ENCODE data around the gene ARHGAP22. TPM values are rescaled to one million over a fixed set of nuclear protein-coding genes. Genes with fewer than 3 reads are reported as not detected.

Gene ARHGAP22
- total RNA-seq, 2 experiments from 2014 or later = 0.25 TPM; not detected in 1

- DNase-seq = no peak
- POLR2A ChIA-PET = no interaction called here
- Mint-ChIP-seq H3K27me3 (peaks cover 22% of the 10 kb centered on the region), H3K4me1 (peaks cover 23% of the 10 kb centered on the region), H3K27ac (no peak overlapping the region), H3K4me3 (no peak overlapping the region), H3K36me3 (ENCODE audit: low read depth) (no peaks in the 10 kb centered on the region), H3K9me3 (no peaks in the 10 kb centered on the region)
- CTCF ChIA-PET = no interaction called here
Observed at GRCh38 chr10:48490946-48491345, 113.9 kb downstream of the ARHGAP22 start.

GRCh38 chr10:48490571-48490940 lies 114.3 kb downstream of the ARHGAP22 start:
- peaks cover 23% of the 10 kb centered on the region for H3K4me1 Mint-ChIP-seq
- DNase-seq = no peak
- H3K36me3 Mint-ChIP-seq (ENCODE audit: low read depth) = no peaks in the 10 kb centered on the region
- no peaks in the 10 kb centered on the region for H3K9me3 Mint-ChIP-seq
- CTCF ChIA-PET = no interaction called here
- H3K4me3 Mint-ChIP-seq = no peak overlapping the region
- POLR2A ChIA-PET = no interaction called here
- no peak overlapping the region for H3K27ac Mint-ChIP-seq
- H3K27me3 Mint-ChIP-seq = peaks cover 26% of the 10 kb centered on the region

- peaks cover 11% of the 10 kb centered on the region for H3K4me1 Mint-ChIP-seq
- no peak for DNase-seq
- H3K4me3 Mint-ChIP-seq = no peak overlapping the region
- no peaks in the 10 kb centered on the region for H3K9me3 Mint-ChIP-seq
- ChIA-PET CTCF (no interaction called here), POLR2A (no interaction called here)
- H3K27me3 Mint-ChIP-seq = peaks cover 32% of the 10 kb centered on the region
- no peaks in the 10 kb centered on the region for H3K36me3 Mint-ChIP-seq (ENCODE audit: low read depth)
- no peak overlapping the region for H3K27ac Mint-ChIP-seq
Observed at GRCh38 chr10:48489099-48489498, 115.8 kb downstream of the ARHGAP22 start.

GRCh38 chr10:48487244-48487643 lies 117.6 kb downstream of the ARHGAP22 start:
- no peak overlapping the region for H3K27ac Mint-ChIP-seq
- H3K36me3 Mint-ChIP-seq (ENCODE audit: low read depth) = no peaks in the 10 kb centered on the region
- H3K4me3 Mint-ChIP-seq = no peak overlapping the region
- no peak for DNase-seq
- H3K4me1 Mint-ChIP-seq = no peaks in the 10 kb centered on the region
- ChIA-PET CTCF (no interaction called here), POLR2A (no interaction called here)
- H3K9me3 Mint-ChIP-seq = no peaks in the 10 kb centered on the region
- peaks cover 41% of the 10 kb centered on the region for H3K27me3 Mint-ChIP-seq

GRCh38 chr10:48485711-48486110 lies 119.2 kb downstream of the ARHGAP22 start:
- Mint-ChIP-seq H3K27me3 (peaks cover 45% of the 10 kb centered on the region), H3K4me3 (no peak overlapping the region)
- POLR2A ChIA-PET = no interaction called here

GRCh38 chr10:48484911-48485310 lies 120.0 kb downstream of the ARHGAP22 start:
- ChIA-PET CTCF (no interaction called here), POLR2A (no interaction called here)
- H3K4me1 Mint-ChIP-seq = no peaks in the 10 kb centered on the region
- peaks cover 45% of the 10 kb centered on the region for H3K27me3 Mint-ChIP-seq
- no peak overlapping the region for H3K27ac Mint-ChIP-seq
- no peaks in the 10 kb centered on the region for H3K9me3 Mint-ChIP-seq
- no peak overlapping the region for H3K4me3 Mint-ChIP-seq
- no peaks in the 10 kb centered on the region for H3K36me3 Mint-ChIP-seq (ENCODE audit: low read depth)
- DNase-seq = no peak

More at GRCh38 chr10:48485711-48486110, 119.2 kb downstream of the ARHGAP22 start:
- H3K4me1 Mint-ChIP-seq = no peaks in the 10 kb centered on the region
- CTCF ChIA-PET = no interaction called here
- no peaks in the 10 kb centered on the region for H3K9me3 Mint-ChIP-seq
- no peak overlapping the region for H3K27ac Mint-ChIP-seq
- no peak for DNase-seq
- no peaks in the 10 kb centered on the region for H3K36me3 Mint-ChIP-seq (ENCODE audit: low read depth)

- H3K4me3 Mint-ChIP-seq = no peak overlapping the region
- no peak for DNase-seq
- H3K27ac Mint-ChIP-seq = no peak overlapping the region
- H3K4me1 Mint-ChIP-seq = no peaks in the 10 kb centered on the region
- no peaks in the 10 kb centered on the region for H3K36me3 Mint-ChIP-seq (ENCODE audit: low read depth)
- no peaks in the 10 kb centered on the region for H3K9me3 Mint-ChIP-seq
- peaks cover 39% of the 10 kb centered on the region for H3K27me3 Mint-ChIP-seq
- ChIA-PET POLR2A (no interaction called here), CTCF (no interaction called here)
Observed at GRCh38 chr10:48482207-48482606, 122.7 kb downstream of the ARHGAP22 start.

- H3K4me1 Mint-ChIP-seq = no peaks in the 10 kb centered on the region
- POLR2A ChIA-PET = no interaction called here
- H3K4me3 Mint-ChIP-seq = no peak overlapping the region
- no peaks in the 10 kb centered on the region for H3K9me3 Mint-ChIP-seq
- H3K27me3 Mint-ChIP-seq = peaks cover 33% of the 10 kb centered on the region
- CTCF ChIA-PET = no interaction called here
- no peak overlapping the region for H3K27ac Mint-ChIP-seq
- no peaks in the 10 kb centered on the region for H3K36me3 Mint-ChIP-seq (ENCODE audit: low read depth)
- DNase-seq = no peak
Observed at GRCh38 chr10:48481385-48481784, 123.5 kb downstream of the ARHGAP22 start.

- CTCF ChIA-PET = no interaction called here
- peaks cover 34% of the 10 kb centered on the region for H3K27me3 Mint-ChIP-seq
- POLR2A ChIA-PET = no interaction called here
- no peaks in the 10 kb centered on the region for H3K9me3 Mint-ChIP-seq
- no peaks in the 10 kb centered on the region for H3K4me1 Mint-ChIP-seq
- DNase-seq = no peak
- no peak overlapping the region for H3K27ac Mint-ChIP-seq
- no peak overlapping the region for H3K4me3 Mint-ChIP-seq
- H3K36me3 Mint-ChIP-seq (ENCODE audit: low read depth) = no peaks in the 10 kb centered on the region
Observed at GRCh38 chr10:48480397-48481374, 124.2 kb downstream of the ARHGAP22 start.

GRCh38 chr10:48478980-48479811 lies 125.7 kb downstream of the ARHGAP22 start:
- no peaks in the 10 kb centered on the region for H3K36me3 Mint-ChIP-seq (ENCODE audit: low read depth)
- CTCF ChIA-PET = no interaction called here

GRCh38 chr10:48478469-48478868 lies 126.4 kb downstream of the ARHGAP22 start:
- CTCF ChIA-PET = no interaction called here
- Mint-ChIP-seq H3K36me3 (ENCODE audit: low read depth) (no peaks in the 10 kb centered on the region), H3K4me1 (no peaks in the 10 kb centered on the region), H3K27me3 (peaks cover 29% of the 10 kb centered on the region), H3K27ac (no peak overlapping the region), H3K9me3 (no peaks in the 10 kb centered on the region), H3K4me3 (no peak overlapping the region)
- POLR2A ChIA-PET = no interaction called here
- DNase-seq = no peak

More at GRCh38 chr10:48478980-48479811, 125.7 kb downstream of the ARHGAP22 start:
- POLR2A ChIA-PET = no interaction called here
- H3K4me1 Mint-ChIP-seq = no peaks in the 10 kb centered on the region
- no peak overlapping the region for H3K27ac Mint-ChIP-seq
- H3K9me3 Mint-ChIP-seq = no peaks in the 10 kb centered on the region
- H3K27me3 Mint-ChIP-seq = peaks cover 32% of the 10 kb centered on the region
- DNase-seq = no peak
- H3K4me3 Mint-ChIP-seq = no peak overlapping the region

GRCh38 chr10:48477616-48478015 lies 127.3 kb downstream of the ARHGAP22 start:
- Mint-ChIP-seq H3K4me3 (no peak overlapping the region), H3K36me3 (ENCODE audit: low read depth) (no peaks in the 10 kb centered on the region), H3K27me3 (peaks cover 25% of the 10 kb centered on the region), H3K4me1 (no peaks in the 10 kb centered on the region), H3K9me3 (no peaks in the 10 kb centered on the region), H3K27ac (no peak overlapping the region)
- CTCF ChIA-PET = no interaction called here
- POLR2A ChIA-PET = no interaction called here
- DNase-seq = no peak

- H3K4me1 Mint-ChIP-seq = no peaks in the 10 kb centered on the region
- H3K27me3 Mint-ChIP-seq = peaks cover 22% of the 10 kb centered on the region
- ChIA-PET POLR2A (no interaction called here), CTCF (no interaction called here)
- H3K27ac Mint-ChIP-seq = no peak overlapping the region
- H3K36me3 Mint-ChIP-seq (ENCODE audit: low read depth) = no peaks in the 10 kb centered on the region
- no peaks in the 10 kb centered on the region for H3K9me3 Mint-ChIP-seq
- DNase-seq = no peak
- no peak overlapping the region for H3K4me3 Mint-ChIP-seq
Observed at GRCh38 chr10:48477141-48477540, 127.7 kb downstream of the ARHGAP22 start.

Data from activated CD4-positive, alpha-beta memory T cell treated with anti-CD3 and anti-CD28 coated beads, Interleukin-2, amount 10 ng/mL, durations not matched to agents 7 days and 5 days (primary cell).